ENCODE results near the gene TSC22D3.

DNA sequence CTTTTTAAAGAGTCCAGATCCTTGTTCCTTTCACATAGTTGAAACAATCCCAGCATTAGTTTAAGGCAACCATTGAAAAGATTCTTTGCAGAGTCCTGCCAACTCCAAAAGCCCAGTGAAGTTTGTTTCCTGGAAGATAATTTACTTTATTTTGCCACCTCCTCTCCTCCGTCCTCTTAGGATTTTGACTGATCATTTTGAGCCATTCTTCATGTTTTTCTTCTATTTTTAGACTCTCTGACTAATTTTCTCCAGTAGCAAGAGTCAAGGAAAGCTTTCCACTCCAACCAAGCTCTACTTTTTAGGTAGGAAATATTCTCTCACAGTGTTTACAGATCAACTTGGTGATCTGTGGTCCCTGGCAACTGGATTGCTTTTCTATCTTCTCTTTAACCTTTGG is 12.2 kb upstream of the TSC22D3 start:
- TF ChIP-seq POLR2A (IDR thresholded peaks at IDR 0.05) (no peak), CTCF (IDR thresholded peaks at IDR 0.05) (no peak)
